GM10248 (cell line): ENCODE measurements around the gene RBM19.

Experiments
- CTCF ChIA-PET: fragments of 300-600 bp; sonication (Branson Sonifier 250); formaldehyde crosslinking; extraction: SDS; loops from one replicate; lab custom pipeline; 2021; ENCODE audit warnings: antibody characterized with exemption; lab: Yijun Ruan, JAX
- POLR2A ChIA-PET: fragments of 350-650 bp; sonication (Branson Sonifier 250); formaldehyde crosslinking; extraction: SDS; loops from one replicate; lab custom pipeline; 2020; ENCODE audit warnings: antibody characterized with exemption; lab: Yijun Ruan, JAX
- DNase-seq: peaks from one replicate; pipeline ENCODE4 v3.0.0; 2012; ENCODE audit errors: extremely low spot score
- TF ChIP-seq, protein P1 (sequence below): IDR thresholded peaks from 2 replicates; pipeline ENCODE4 v1.5.1; 2012; ENCODE audit warnings: mild to moderate bottlenecking, low read depth; ENCODE audit errors: extremely low read depth, missing control alignments, control extremely low read depth

The RBM19 gene

GRCh38 chr12:113877607-113878006 is 88.5 kb downstream of the RBM19 start:
- POLR2A ChIA-PET: no interaction called here
- TF ChIP-seq, protein P1, sequence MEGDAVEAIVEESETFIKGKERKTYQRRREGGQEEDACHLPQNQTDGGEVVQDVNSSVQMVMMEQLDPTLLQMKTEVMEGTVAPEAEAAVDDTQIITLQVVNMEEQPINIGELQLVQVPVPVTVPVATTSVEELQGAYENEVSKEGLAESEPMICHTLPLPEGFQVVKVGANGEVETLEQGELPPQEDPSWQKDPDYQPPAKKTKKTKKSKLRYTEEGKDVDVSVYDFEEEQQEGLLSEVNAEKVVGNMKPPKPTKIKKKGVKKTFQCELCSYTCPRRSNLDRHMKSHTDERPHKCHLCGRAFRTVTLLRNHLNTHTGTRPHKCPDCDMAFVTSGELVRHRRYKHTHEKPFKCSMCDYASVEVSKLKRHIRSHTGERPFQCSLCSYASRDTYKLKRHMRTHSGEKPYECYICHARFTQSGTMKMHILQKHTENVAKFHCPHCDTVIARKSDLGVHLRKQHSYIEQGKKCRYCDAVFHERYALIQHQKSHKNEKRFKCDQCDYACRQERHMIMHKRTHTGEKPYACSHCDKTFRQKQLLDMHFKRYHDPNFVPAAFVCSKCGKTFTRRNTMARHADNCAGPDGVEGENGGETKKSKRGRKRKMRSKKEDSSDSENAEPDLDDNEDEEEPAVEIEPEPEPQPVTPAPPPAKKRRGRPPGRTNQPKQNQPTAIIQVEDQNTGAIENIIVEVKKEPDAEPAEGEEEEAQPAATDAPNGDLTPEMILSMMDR: no peak
- CTCF ChIA-PET: interaction anchor here (1.6 kb wide), 1 partner anchor 16 kb away, joined by 6 read pairs; no protein-coding TSS in a partner anchor

DNA sequence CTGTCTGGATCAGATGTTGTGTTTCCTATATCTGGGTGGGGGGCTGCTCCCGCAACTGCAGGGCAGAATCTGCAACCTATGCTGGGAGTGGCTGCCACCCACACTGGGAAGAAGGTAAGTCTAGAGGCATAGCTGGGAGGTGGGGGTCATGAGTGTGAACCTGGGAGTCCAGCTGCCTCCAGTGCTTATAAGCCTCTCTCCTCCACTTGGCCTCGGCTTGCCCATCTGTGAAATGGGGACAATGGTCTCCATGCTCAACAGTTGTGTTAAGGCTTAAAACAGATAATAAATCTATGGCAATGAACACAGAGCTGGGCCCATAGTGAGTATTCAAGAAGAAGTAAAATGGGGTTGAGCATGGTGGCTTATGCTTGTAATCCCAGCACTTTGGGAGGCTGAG is 90.0 kb downstream of the RBM19 start:
- ChIA-PET POLR2A (no interaction called here), CTCF (interaction anchor here (1.6 kb wide), 1 partner anchor 14 kb away, joined by 6 read pairs; no protein-coding TSS in a partner anchor)
- no peak for DNase-seq
- TF ChIP-seq, protein P1: no peak

More at GRCh38 chr12:113877607-113878006, 88.5 kb downstream of the RBM19 start:
- no peak for DNase-seq

GRCh38 chr12:113875691-113876090 is 90.4 kb downstream of the RBM19 start:
- no peak for DNase-seq
- CTCF ChIA-PET: interaction anchor here (1.1 to 1.6 kb wide), 2 partner anchors 11 to 14 kb away, joined by 3 to 6 read pairs; no protein-coding TSS in a partner anchor
- POLR2A ChIA-PET: no interaction called here
- TF ChIP-seq, protein P1: no peak

- TF ChIP-seq, protein P1: no peak
- ChIA-PET CTCF (interaction anchor here (1.1 kb wide), 1 partner anchor 11 kb away, joined by 3 read pairs; no protein-coding TSS in a partner anchor), POLR2A (no interaction called here)
- no peak for DNase-seq
Observed at GRCh38 chr12:113874999-113875561, 91.0 kb downstream of the RBM19 start.

DNA sequence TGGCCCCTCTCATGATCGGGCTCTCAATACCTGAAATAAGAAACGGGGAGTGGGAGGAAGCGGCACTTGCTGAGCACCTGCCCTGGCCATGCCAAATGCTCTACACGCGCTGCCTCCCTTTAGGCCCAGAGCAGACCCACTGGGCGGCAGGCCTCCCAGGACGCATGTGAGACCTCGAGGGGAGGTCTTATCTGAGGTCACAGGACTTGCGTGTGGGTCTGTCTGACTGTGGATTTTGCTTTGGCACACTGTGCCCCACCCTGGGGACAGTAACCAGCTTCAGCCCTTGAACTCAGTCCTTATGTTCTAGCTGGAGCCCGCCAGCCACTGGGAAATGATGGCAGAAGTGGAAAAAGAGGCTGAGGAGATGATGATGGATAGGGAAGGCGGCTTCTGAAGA is 91.8 kb downstream of the RBM19 start:
- ChIA-PET POLR2A (no interaction called here), CTCF (no interaction called here)
- TF ChIP-seq, protein P1: no peak
- DNase-seq: no peak

- DNase-seq: no peak
- ChIA-PET CTCF (no interaction called here), POLR2A (no interaction called here)
- TF ChIP-seq, protein P1: no peak
Observed at GRCh38 chr12:113873740-113874139, 92.4 kb downstream of the RBM19 start.

GRCh38 chr12:113870890-113871289 is 95.2 kb downstream of the RBM19 start:
- POLR2A ChIA-PET: no interaction called here
- TF ChIP-seq, protein P1: no peak

More at GRCh38 chr12:113870890-113871289, 95.2 kb downstream of the RBM19 start:
- no peak for DNase-seq
- CTCF ChIA-PET: interaction anchor here (0.8 kb wide), 1 partner anchor 8 kb away, joined by 4 read pairs; no protein-coding TSS in a partner anchor
